ENCODE measurements around the gene SYCP1.
"Not testable (repeated sequence)": the region's sequence is repeated elsewhere in the genome, so short reads cannot be mapped to it uniquely, and the experiment has no call there.

SYCP1 gene, protein sequence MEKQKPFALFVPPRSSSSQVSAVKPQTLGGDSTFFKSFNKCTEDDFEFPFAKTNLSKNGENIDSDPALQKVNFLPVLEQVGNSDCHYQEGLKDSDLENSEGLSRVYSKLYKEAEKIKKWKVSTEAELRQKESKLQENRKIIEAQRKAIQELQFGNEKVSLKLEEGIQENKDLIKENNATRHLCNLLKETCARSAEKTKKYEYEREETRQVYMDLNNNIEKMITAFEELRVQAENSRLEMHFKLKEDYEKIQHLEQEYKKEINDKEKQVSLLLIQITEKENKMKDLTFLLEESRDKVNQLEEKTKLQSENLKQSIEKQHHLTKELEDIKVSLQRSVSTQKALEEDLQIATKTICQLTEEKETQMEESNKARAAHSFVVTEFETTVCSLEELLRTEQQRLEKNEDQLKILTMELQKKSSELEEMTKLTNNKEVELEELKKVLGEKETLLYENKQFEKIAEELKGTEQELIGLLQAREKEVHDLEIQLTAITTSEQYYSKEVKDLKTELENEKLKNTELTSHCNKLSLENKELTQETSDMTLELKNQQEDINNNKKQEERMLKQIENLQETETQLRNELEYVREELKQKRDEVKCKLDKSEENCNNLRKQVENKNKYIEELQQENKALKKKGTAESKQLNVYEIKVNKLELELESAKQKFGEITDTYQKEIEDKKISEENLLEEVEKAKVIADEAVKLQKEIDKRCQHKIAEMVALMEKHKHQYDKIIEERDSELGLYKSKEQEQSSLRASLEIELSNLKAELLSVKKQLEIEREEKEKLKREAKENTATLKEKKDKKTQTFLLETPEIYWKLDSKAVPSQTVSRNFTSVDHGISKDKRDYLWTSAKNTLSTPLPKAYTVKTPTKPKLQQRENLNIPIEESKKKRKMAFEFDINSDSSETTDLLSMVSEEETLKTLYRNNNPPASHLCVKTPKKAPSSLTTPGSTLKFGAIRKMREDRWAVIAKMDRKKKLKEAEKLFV

GRCh38 chr1:114854693-114855320 is at the start of gene SYCP1:
SYCP1 (plus strand) TSS chr1:114854863; CDS start chr1:114855465, 602 bp downstream.
- no peak for TF ChIP-seq POLR2A (IDR thresholded peaks at IDR 0.05; ENCODE audit: low read depth, low read length)
- no peak for DNase-seq (ENCODE audit: insufficient read length, low spot score)
- FAIRE-seq, result no peak

DNA sequence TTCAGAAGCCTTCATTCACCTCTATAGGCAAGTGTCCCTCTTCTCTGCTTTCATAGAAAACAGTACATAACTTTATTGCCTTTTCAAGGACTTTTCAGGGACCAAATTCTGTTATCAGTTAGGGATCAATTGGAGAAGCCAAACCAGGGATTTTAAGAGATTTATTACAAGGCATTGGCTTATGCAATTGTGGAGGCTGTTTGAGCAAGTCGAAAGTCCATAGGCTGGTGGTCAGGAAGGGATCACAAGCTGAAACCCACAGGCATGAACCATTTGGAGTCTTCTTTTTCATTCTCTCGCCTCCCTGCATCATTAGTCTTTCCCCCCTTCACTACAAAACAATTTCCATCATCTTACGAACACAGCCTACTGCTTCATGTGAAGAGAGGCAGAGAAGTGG is 34.8 kb upstream of the SYCP1 start:
- FAIRE-seq (no peak), DNase-seq (ENCODE audit: insufficient read length, low spot score) (no peak)
- TF ChIP-seq POLR2A (IDR thresholded peaks at IDR 0.05; ENCODE audit: low read depth, low read length), result no peak

DNA sequence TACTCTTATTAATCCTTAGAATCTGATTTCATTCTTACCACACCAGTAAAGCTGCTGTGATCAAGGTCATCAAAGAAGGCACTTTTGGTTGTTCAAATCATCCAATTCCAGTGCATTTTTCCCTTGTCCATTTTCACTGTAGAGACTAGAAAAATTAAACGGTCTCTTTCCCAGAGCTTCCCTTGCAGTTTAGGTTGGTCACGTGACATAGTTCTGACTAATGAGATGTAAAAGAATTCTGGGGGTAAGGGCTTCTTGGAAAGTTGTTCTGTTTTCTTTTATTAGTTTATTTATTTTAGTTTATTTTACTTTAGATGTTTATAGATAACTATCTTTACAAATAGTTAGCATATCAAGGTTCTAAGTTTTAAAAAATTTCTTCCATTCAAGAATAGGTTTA is 34.3 kb upstream of the SYCP1 start:
- no peak for DNase-seq (ENCODE audit: insufficient read length, low spot score)
- no peak for TF ChIP-seq POLR2A (IDR thresholded peaks at IDR 0.05; ENCODE audit: low read depth, low read length)
- FAIRE-seq, result no peak

DNA sequence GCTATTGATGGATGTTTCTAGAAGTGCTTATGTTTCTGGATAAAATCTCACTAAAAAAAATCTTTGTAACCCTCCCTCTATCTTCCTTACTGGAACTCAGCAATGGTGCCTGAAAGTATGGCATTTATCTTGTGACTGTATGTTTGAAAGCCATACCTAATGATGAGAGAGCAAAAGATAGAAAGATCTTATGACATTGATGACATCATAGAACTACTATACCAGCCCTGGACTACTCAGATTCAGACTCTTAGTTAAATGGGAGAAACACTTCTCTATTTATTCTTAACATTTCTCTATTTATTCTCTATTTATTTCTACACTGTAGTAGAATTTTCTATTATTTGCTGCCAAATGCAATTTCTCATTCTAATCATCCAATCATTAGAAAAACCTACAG is 32.7 kb upstream of the SYCP1 start:
- FAIRE-seq, result no peak
- TF ChIP-seq POLR2A (IDR thresholded peaks at IDR 0.05; ENCODE audit: low read depth, low read length), result no peak
- no peak for DNase-seq (ENCODE audit: insufficient read length, low spot score)

DNA sequence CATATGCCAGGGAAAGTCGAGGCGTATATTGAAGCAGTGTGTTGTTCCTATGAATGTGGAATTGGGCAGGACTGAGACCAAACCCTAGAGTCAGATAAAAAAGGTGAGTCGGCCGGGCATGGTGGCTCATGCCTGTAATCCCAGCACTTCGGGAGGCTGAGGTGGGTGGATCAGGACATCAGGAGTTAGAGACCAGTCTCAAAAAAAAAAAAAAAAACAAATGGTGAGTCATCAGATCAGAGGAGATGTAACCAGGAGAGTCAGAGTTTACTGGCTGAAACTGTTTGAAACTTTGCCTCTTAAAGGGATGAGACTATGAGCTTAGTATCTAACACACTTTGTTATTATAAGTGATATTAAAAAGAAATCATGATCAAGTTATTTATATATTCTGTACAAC is 26.4 kb upstream of the SYCP1 start:
- peak; percentile 11 for FAIRE-seq
- DNase-seq (ENCODE audit: insufficient read length, low spot score), result no peak
- no peak for TF ChIP-seq POLR2A (IDR thresholded peaks at IDR 0.05; ENCODE audit: low read depth, low read length)

DNA sequence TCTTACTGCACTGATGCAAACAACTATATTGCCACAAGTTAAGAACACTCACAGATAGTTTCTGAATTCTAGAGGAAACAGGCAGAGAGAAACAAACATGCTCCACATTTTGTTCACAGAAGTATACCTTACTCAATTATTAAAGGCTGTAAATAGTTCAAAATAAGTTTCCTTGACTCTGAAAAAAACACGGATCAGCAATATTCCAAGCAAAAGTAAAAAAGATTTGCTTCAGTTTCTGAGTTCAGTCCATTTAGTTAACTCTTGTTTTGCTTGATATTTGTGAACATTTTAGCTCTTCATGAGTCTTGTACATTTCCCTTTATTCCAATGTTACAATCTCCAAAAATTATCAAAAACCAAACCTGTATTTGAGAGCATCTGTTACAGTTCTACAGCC is 24.6 kb upstream of the SYCP1 start:
- FAIRE-seq; DNase-seq (ENCODE audit: insufficient read length, low spot score): not testable (repeated sequence)

DNA sequence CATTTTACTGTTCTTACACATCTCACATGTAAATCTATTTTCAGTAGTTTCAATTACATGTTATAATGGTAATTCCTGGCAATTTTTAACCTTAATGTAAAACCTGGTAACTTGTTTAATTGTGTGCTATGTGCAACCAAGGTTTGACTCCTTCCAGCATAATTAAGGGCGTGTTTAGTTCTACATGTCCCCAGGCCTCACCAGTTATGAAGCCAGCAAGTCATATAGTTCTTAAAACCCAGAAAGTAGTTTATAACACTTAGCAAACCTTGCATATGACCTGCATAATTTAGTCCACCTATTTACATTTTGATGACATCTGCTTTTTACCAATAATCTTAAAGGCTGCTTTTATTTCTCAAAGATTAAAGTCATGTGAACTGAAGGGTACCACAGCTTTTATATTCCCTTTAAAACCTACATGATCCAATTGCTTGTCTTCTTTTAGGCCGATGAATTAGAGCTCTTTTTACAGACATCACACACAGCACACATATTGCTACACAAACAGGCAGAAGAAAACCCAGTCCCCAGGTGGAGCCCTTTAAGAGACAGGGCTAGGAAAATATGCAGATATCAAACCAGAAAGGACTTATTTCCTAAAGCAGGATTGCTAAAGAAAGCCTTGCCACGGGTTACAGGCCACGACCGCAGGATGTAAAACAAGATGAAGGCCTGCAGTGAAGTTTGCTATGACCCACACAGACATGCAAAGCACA is 23.2 kb upstream of the SYCP1 start:
- no peak for TF ChIP-seq POLR2A (IDR thresholded peaks at IDR 0.05; ENCODE audit: low read depth, low read length)
- FAIRE-seq, result no peak
- no peak for DNase-seq (ENCODE audit: insufficient read length, low spot score)

- FAIRE-seq (no peak), DNase-seq (ENCODE audit: insufficient read length, low spot score) (no peak)
- no peak for TF ChIP-seq POLR2A (IDR thresholded peaks at IDR 0.05; ENCODE audit: low read depth, low read length)
These were observed 22.6 kb upstream of the SYCP1 start for GRCh38 chr1:114832057-114832456.

DNA sequence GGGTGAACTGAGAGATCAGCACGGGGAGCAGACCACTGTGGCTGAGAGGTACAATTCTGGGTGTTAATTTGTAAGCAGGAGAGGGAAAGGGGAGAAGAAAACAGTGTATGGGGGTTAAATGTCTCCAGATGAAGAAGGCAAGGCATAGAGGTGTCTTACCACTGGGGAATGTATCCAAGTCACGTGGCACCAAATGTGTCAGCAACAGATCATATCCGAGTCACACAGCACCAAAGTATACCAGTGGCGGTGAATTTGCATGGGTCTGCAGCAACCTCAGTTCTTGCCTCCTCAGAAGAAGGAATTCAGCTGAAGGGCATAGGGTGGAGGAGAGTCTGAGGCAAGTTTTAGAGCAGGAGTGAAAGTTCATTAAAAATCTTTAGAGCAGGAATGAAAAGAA is 21.2 kb upstream of the SYCP1 start:
- TF ChIP-seq POLR2A (IDR thresholded peaks at IDR 0.05; ENCODE audit: low read depth, low read length), result no peak
- FAIRE-seq, result no peak
- no peak for DNase-seq (ENCODE audit: insufficient read length, low spot score)

- DNase-seq (ENCODE audit: insufficient read length, low spot score) (no peak), FAIRE-seq (no peak)
- TF ChIP-seq POLR2A (IDR thresholded peaks at IDR 0.05; ENCODE audit: low read depth, low read length), result no peak
These were observed 10.4 kb upstream of the SYCP1 start for GRCh38 chr1:114844270-114844669.

GRCh38 chr1:114853584-114853983 is 1.1 kb upstream of the SYCP1 start:
- FAIRE-seq (no peak), DNase-seq (ENCODE audit: insufficient read length, low spot score) (no peak)
- TF ChIP-seq POLR2A (IDR thresholded peaks at IDR 0.05; ENCODE audit: low read depth, low read length), result no peak

DNA sequence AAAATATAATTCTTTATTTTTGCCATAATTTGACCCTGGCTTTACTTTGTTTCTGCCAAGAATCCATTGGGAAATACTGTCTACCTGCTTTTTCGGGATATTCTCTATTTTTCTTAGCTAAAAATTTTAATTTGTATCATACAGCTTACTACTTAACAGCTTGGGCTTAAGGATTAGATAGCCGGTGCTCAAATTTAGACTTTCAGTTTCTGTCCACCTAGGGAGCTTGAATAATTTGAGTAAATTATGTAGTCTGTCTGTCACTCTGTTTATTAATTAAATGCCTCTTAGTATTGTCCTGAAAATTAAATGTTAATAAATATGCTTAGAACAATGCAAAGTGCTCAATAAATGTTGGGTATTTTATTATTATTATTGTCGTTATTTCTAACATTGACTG is 6.7 kb downstream of the SYCP1 start:
- DNase-seq (ENCODE audit: insufficient read length, low spot score), result no peak
- TF ChIP-seq POLR2A (IDR thresholded peaks at IDR 0.05; ENCODE audit: low read depth, low read length), result no peak
- FAIRE-seq, result no peak

GRCh38 chr1:114892194-114892918 is 37.7 kb downstream of the SYCP1 start:
- FAIRE-seq (no peak), DNase-seq (ENCODE audit: insufficient read length, low spot score) (no peak)
- no peak for TF ChIP-seq POLR2A (IDR thresholded peaks at IDR 0.05; ENCODE audit: low read depth, low read length)

All from H54 (cell line).